ENCODE data around the gene ADAMTS13.
"Not testable (repeated sequence)": the region's sequence is repeated elsewhere in the genome, so short reads cannot be mapped to it uniquely, and the experiment has no call there.

- not testable (repeated sequence) for TF ChIP-seq CTCF (IDR thresholded peaks at IDR 0.05; ENCODE audit: low read depth, low read length); EZH2phosphoT487 (IDR thresholded peaks at IDR 0.05; ENCODE audit: low read depth)
Observed at GRCh38 chr9:133377280-133377679, 44.9 kb upstream of the ADAMTS13 start.

Data from OCI-LY3 (cell line).